Measurements from ENCODE around the gene HAPLN3. TPM values are rescaled to one million over a fixed set of nuclear protein-coding genes. Genes with fewer than 3 reads are reported as not detected.
"Not testable (repeated sequence)": the region's sequence is repeated elsewhere in the genome, so short reads cannot be mapped to it uniquely, and the experiment has no call there.

Gene HAPLN3
- total RNA-seq, 6 experiments from 2014 or later = 7.8 to 17.1 (median 16.5) TPM

DNA sequence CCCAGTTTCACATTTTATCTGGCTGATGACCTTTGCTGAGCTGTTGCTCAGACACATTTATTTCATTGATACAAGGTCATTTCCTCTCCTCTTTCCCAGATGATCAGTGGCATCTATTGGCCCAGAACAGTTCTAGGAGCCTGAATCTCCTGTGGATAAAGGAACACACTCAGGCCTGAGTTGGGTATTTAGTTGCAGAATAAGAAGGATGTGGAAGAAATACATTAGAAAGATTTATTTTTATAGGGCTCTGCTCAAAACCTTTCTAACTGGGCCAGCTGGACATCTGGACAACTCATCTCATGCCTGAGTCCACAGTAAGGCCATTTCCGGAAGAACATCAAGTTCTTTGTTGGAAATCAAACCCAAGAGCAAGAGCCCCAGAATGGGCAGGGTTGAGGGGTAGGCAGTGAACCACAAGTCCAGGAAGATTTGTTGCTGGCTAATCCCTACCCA lies 37.6 kb upstream of the HAPLN3 start:
- Mint-ChIP-seq H3K27ac (no peak overlapping the region), H3K4me1 (ENCODE audit: low read depth) (peaks cover 36% of the 10 kb centered on the region), H3K9me3 (peaks cover 7% of the 10 kb centered on the region), H3K4me3 (no peak overlapping the region), H3K27me3 (ENCODE audit: insufficient read depth) (no peaks in the 10 kb centered on the region), H3K36me3 (ENCODE audit: low read depth) (peaks cover 4% of the 10 kb centered on the region; the same call in 1 of the 2 replicates)
- TF ChIP-seq, protein P1, sequence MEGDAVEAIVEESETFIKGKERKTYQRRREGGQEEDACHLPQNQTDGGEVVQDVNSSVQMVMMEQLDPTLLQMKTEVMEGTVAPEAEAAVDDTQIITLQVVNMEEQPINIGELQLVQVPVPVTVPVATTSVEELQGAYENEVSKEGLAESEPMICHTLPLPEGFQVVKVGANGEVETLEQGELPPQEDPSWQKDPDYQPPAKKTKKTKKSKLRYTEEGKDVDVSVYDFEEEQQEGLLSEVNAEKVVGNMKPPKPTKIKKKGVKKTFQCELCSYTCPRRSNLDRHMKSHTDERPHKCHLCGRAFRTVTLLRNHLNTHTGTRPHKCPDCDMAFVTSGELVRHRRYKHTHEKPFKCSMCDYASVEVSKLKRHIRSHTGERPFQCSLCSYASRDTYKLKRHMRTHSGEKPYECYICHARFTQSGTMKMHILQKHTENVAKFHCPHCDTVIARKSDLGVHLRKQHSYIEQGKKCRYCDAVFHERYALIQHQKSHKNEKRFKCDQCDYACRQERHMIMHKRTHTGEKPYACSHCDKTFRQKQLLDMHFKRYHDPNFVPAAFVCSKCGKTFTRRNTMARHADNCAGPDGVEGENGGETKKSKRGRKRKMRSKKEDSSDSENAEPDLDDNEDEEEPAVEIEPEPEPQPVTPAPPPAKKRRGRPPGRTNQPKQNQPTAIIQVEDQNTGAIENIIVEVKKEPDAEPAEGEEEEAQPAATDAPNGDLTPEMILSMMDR (IDR thresholded peaks at IDR 0.05) = no peak
- no peak for DNase-seq

GRCh38 chr15:88932271-88932874 lies 37.0 kb upstream of the HAPLN3 start:
- no peak for DNase-seq
- TF ChIP-seq, protein P1 (IDR thresholded peaks at IDR 0.05) = no peak
- H3K27ac Mint-ChIP-seq = no peak overlapping the region

DNA sequence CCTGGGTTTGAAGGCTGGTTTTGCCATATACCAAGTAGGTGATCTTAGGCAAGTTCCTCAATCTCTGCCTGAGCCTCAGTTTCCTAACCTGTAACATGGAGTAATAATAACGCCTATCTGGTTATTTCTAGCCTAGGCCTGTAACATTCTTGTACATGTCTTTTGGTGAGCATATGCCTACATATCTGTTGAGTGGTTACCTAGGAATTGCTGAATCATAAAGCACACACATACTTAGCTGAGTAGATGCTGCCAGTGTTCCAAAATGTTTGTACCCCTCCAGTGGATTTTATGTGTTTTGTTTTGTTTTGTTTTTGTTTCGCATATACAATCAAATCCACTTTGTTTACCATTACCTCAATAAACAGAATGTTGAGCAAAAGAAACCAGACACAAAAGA lies 35.2 kb upstream of the HAPLN3 start:
- Mint-ChIP-seq H3K27me3 (ENCODE audit: insufficient read depth) (no peaks in the 10 kb centered on the region), H3K27ac (no peak overlapping the region), H3K4me3 (no peak overlapping the region), H3K9me3 (peaks cover 9% of the 10 kb centered on the region), H3K4me1 (ENCODE audit: low read depth) (peaks cover 36% of the 10 kb centered on the region), H3K36me3 (ENCODE audit: low read depth) (peaks cover 4% of the 10 kb centered on the region; the same call in 1 of the 2 replicates)
- DNase-seq = no peak
- TF ChIP-seq, protein P1 (IDR thresholded peaks at IDR 0.05) = no peak

More at GRCh38 chr15:88932271-88932874, 37.0 kb upstream of the HAPLN3 start:
- Mint-ChIP-seq H3K4me1 (ENCODE audit: low read depth) (peaks cover 36% of the 10 kb centered on the region), H3K9me3 (peaks cover 9% of the 10 kb centered on the region), H3K27me3 (ENCODE audit: insufficient read depth) (no peaks in the 10 kb centered on the region), H3K36me3 (ENCODE audit: low read depth) (peaks cover 4% of the 10 kb centered on the region; the same call in 1 of the 2 replicates), H3K4me3 (no peak overlapping the region)

- not testable (repeated sequence) for DNase-seq; H3K9me3 Mint-ChIP-seq; H3K27ac Mint-ChIP-seq; H3K4me3 Mint-ChIP-seq; H3K36me3 Mint-ChIP-seq (ENCODE audit: low read depth); H3K27me3 Mint-ChIP-seq (ENCODE audit: insufficient read depth)
- H3K4me1 Mint-ChIP-seq (ENCODE audit: low read depth) = peaks cover 36% of the 10 kb centered on the region
Observed at GRCh38 chr15:88929358-88930098, 34.2 kb upstream of the HAPLN3 start.

DNA sequence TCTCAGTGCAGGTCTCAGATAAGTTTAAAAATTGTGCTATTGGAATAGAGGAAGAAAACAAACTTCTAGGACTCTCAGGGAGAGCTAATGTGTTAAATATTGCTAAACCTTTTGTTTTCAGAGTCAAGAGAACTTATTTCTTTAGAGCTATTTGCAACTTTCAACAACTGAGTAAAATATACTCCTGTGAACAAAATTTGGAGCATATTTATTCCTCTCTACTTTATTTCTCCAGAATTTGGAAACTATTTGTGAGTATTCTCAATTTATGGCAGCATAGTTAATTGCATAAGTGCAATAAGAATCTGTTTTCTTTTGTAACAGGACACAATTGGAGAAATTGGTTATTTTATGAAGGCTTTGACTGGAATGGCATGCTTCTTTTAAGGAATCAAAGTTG lies 32.8 kb upstream of the HAPLN3 start:
- not testable (repeated sequence) for H3K9me3 Mint-ChIP-seq; H3K4me3 Mint-ChIP-seq; H3K27ac Mint-ChIP-seq; H3K36me3 Mint-ChIP-seq (ENCODE audit: low read depth); DNase-seq; H3K27me3 Mint-ChIP-seq (ENCODE audit: insufficient read depth)
- H3K4me1 Mint-ChIP-seq (ENCODE audit: low read depth) = peaks cover 36% of the 10 kb centered on the region

GRCh38 chr15:88925648-88926047 lies 30.3 kb upstream of the HAPLN3 start:
- not testable (repeated sequence) for H3K4me3 Mint-ChIP-seq; H3K36me3 Mint-ChIP-seq (ENCODE audit: low read depth); DNase-seq; H3K27me3 Mint-ChIP-seq (ENCODE audit: insufficient read depth); H3K27ac Mint-ChIP-seq; H3K9me3 Mint-ChIP-seq
- H3K4me1 Mint-ChIP-seq (ENCODE audit: low read depth) = peaks cover 30% of the 10 kb centered on the region

DNA sequence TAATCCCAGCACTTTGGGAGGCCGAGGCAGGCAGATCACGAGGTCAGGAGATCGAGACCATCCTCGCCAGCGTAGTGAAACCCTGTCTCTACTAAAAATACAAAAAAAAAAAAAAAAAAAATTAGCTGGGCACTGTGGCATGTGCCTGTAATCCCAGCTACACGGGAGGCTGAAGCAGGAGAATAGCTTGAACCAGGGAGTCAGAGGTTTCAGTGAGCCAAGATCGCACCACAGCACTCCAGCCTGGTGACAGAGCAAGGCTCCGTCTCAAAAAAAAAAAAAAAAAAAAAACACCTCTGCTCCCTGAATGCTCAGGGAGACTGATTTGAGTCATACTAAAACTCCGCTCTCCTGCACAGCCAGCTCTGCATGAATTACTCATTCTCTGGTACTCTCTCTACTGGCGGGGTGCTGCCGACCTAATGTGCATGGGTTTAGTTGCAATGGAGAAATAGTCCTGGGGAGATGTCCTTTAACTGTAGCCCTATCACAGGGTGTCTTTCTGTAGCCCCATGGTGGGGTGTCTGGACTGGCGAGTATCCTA lies 25.6 kb upstream of the HAPLN3 start:
- H3K4me1 Mint-ChIP-seq (ENCODE audit: low read depth) = peaks cover 50% of the 10 kb centered on the region
- peak overlapping the region; percentile 72 for H3K4me3 Mint-ChIP-seq
- DNase-seq = peak; percentile 90
- H3K27me3 Mint-ChIP-seq (ENCODE audit: insufficient read depth); H3K9me3 Mint-ChIP-seq; H3K36me3 Mint-ChIP-seq (ENCODE audit: low read depth): not testable (repeated sequence)
- peak overlapping the region; percentile 94 for H3K27ac Mint-ChIP-seq

Data from HFFc6 (cell line).